Measurements from ENCODE around the gene SLC9A8.

- TF ChIP-seq EZH2 (IDR thresholded peaks at IDR 0.05; ENCODE audit: insufficient read depth, low read length) (no peak), CTCF (IDR thresholded peaks at IDR 0.05; ENCODE audit: insufficient read depth, low read depth, low read length) (no peak)
Measured at GRCh38 chr20:49850463-49851230, 38.0 kb downstream of the SLC9A8 start.

Data from astrocyte (in vitro differentiated cells and primary cell).